Stimulated activated CD8-positive, alpha-beta memory T cell treated with anti-CD3 and anti-CD28 coated beads, Interleukin-2, amount 100 ng/mL, for 1 hour (primary cell): ENCODE measurements around the gene KIRREL3.

Experiments
- DNase-seq, 2 donors: peaks; one replicate each; pipeline ENCODE4 v3.0.0-alpha.2; 2020; ENCODE audit warnings: low read depth in 2 of 2

The KIRREL3 gene

GRCh38 chr11:126710804-126711399, 289.7 kb downstream of the KIRREL3 start:
- DNase-seq, result no peak

GRCh38 chr11:126707498-126707897, 293.1 kb downstream of the KIRREL3 start:
- DNase-seq, result no peak

- no peak for DNase-seq
Observed at GRCh38 chr11:126704096-126704495, 296.5 kb downstream of the KIRREL3 start.

- DNase-seq, result no peak
Observed at GRCh38 chr11:126703662-126704061, 296.9 kb downstream of the KIRREL3 start.

- DNase-seq, result no peak
Observed at GRCh38 chr11:126702987-126703386, 297.6 kb downstream of the KIRREL3 start.

GRCh38 chr11:126702165-126702720, 298.3 kb downstream of the KIRREL3 start:
- no peak for DNase-seq

- DNase-seq, result no peak
Observed at GRCh38 chr11:126701520-126701897, 299.1 kb downstream of the KIRREL3 start.

- DNase-seq, result no peak
Observed at GRCh38 chr11:126700768-126701519, 299.6 kb downstream of the KIRREL3 start.

- DNase-seq, result no peak
Observed at GRCh38 chr11:126698576-126698975, 302.0 kb downstream of the KIRREL3 start.

- no peak for DNase-seq
Observed at GRCh38 chr11:126697936-126698335, 302.6 kb downstream of the KIRREL3 start.

GRCh38 chr11:126696982-126697381, 303.6 kb downstream of the KIRREL3 start:
- no peak for DNase-seq

GRCh38 chr11:126695293-126695692, 305.3 kb downstream of the KIRREL3 start:
- DNase-seq, result no peak

GRCh38 chr11:126694065-126694625, 306.4 kb downstream of the KIRREL3 start:
- DNase-seq, result no peak

GRCh38 chr11:126687477-126687876, 313.1 kb downstream of the KIRREL3 start:
- DNase-seq, result no peak

GRCh38 chr11:126686938-126687337, 313.6 kb downstream of the KIRREL3 start:
- DNase-seq, result no peak

- DNase-seq, result no peak
Observed at GRCh38 chr11:126683766-126684728, 316.5 kb downstream of the KIRREL3 start.

- DNase-seq, result no peak
Observed at GRCh38 chr11:126682590-126682989, 318.0 kb downstream of the KIRREL3 start.

- no peak for DNase-seq
Observed at GRCh38 chr11:126680700-126681099, 319.9 kb downstream of the KIRREL3 start.

GRCh38 chr11:126680131-126680530, 320.4 kb downstream of the KIRREL3 start:
- no peak for DNase-seq

- no peak for DNase-seq
Observed at GRCh38 chr11:126679033-126679432, 321.5 kb downstream of the KIRREL3 start.

GRCh38 chr11:126676536-126676935, 324.0 kb downstream of the KIRREL3 start:
- DNase-seq, result no peak

- no peak for DNase-seq
Observed at GRCh38 chr11:126673319-126673718, 327.3 kb downstream of the KIRREL3 start.
